A204.1 (cell line): ENCODE data around the gene ZFYVE27.

Source experiments
- FAIRE-seq: peaks from 2 replicates; lab custom pipeline; 2012; peaks lifted over from hg19 to GRCh38; lab: Jason Lieb, UNC

Gene ZFYVE27

DNA sequence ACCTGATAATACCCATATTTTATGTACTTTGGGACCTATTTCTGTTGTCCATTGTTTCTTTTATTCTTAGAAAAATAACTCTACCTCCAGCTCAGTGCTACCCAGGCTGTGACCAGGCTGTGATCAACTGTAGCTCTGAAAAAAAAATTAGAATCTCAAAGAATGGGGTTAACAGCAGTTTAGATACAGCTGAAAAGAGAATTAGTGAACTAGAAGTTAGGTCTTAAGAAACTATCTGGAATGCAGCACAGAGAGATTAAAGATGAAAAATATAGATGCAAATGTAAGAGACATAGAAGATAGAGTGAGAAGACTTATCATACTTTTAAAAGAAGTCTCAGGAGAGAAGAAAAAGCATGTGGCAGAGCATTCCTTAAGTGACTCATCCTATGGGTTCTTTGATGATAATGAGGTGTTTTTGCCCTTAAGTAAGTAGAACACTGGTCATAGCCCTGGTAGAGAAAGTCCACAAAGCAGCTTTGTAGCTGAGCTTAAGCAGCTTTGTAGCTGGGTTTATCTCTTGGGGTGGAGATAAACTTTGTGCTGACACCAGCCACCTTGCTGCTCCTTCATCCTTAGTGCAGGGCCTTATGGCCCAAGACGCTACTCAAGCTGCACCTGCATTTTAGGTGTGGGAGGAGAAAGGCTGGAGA is 62.2 kb downstream of the ZFYVE27 start:
- no peak for FAIRE-seq

DNA sequence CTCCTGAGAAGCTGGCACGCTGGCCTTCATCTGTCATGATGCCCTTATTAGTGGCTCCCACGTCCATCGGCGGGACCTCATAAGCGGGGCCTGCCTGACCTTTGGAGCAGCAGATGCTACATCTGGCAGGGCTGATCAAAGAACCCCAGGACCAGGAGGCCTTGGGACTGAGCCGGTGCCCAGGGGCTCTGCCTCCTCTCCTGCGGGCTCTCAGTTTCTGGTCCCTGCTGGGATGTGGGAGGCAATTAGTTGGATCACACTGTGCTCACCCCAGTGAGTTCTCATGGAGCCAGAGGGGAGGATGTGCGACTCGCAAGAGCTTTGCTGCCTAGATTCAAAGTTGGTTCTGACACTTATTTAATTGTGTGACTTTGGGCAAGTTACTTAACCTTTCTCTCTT is 63.5 kb downstream of the ZFYVE27 start:
- FAIRE-seq = no peak

DNA sequence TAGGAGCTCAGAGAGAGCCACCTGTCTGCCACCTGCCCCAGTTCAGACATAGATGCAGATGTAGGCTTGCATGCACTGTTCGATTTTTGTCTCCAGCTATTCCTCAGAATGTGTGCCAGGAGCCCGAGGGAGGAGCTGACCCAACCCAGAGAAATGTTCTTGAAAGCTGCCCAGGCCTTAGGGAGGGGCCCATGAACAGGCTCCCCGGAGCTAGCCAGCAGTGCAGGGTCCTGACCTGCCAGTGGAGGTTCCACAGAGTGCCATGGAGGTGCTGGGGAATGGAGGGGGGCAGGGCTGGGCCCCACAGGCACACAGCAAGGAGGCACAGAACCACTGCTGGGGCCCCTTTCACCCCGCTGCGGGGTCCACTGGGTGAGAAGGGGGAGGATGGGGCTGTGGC is 64.5 kb downstream of the ZFYVE27 start:
- FAIRE-seq = no peak

DNA sequence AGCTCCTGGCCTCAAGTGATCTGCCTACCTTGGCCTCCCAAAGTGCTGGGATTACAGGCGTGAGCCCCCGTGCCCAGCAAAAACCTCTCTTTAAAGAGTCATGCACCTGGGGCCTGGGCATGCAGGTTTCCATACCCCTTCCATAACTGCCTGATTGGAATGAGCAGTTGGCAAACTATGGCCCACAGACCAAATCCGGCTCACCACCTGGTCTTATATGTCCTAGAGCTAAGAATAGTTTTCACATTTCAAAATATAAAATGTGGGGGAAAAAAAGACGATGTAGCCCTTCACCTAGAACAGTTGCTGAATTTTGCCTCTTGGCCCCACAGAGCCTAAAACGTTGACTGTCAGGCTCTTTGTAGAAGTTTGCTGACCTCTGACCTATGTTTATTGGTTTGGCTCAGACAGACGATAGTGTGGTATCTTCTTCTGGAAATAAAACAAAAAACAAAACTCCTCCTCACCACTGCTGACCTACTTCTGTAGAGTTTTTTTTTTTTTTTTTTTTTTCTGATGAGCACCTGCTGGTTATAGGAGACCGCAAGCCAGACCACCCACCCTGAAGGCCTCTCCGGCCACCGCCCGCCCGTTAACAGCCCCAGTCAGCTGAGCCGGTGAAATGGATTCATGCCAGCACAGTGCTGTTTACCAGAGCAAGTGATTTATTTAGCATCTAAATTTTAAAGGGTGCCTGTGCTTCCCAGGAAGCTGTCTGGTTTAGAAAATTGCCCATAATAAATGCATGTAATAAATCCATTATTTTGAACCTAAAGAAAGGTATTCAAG is 68.4 kb downstream of the ZFYVE27 start:
- FAIRE-seq = no peak

DNA sequence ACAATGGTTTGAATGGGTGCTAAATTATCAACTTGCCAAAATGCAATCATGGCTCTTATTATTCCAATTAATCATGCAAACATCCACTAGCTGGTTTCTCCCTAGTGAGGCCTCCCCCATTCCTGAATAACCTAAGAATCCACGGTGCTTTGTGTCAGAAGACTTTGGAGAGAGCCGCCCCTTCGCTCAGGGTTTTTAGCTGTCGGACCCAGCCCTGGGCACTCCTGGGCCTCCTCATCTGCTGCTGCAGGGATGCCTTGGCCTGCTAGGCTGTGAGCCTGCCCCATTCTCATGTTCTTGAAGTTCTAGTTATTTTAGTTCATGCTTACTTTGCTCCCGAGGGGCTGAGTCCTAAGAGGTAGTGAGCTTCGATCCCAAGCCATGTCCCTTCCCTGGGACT is 69.0 kb downstream of the ZFYVE27 start:
- FAIRE-seq = no peak

DNA sequence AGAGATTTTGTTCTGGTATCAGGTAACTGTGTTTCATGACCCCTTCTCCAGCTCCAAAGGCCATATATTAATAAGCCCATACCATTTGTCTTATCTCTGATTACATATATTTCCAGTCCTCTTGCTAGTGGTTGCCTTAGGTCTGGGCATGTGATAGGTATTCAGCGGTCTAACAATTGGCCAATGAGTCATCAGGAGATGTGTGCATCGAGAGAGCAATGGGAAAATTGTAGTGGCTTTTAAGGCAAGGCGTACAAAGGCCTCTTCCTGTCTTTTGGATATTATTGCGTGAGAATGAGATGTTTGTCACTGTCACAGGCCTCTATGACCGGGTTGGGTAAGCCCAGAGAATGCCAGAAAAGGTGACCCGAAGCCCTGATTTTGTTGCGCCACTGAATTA is 73.5 kb downstream of the ZFYVE27 start:
- FAIRE-seq = no peak
